Measurements from ENCODE around the gene IFI35.
A peak's percentile ranks its signal among the peaks of the same experiment; 100 is the strongest.

GRCh38 chr17:42997984-42998938 is 8.3 kb upstream of the IFI35 start, which contains the start of gene RPL27:
- TF ChIP-seq POLR2A (IDR thresholded peaks at IDR 0.05) = peak; percentile 85 to 93
- TF ChIP-seq, protein P1, sequence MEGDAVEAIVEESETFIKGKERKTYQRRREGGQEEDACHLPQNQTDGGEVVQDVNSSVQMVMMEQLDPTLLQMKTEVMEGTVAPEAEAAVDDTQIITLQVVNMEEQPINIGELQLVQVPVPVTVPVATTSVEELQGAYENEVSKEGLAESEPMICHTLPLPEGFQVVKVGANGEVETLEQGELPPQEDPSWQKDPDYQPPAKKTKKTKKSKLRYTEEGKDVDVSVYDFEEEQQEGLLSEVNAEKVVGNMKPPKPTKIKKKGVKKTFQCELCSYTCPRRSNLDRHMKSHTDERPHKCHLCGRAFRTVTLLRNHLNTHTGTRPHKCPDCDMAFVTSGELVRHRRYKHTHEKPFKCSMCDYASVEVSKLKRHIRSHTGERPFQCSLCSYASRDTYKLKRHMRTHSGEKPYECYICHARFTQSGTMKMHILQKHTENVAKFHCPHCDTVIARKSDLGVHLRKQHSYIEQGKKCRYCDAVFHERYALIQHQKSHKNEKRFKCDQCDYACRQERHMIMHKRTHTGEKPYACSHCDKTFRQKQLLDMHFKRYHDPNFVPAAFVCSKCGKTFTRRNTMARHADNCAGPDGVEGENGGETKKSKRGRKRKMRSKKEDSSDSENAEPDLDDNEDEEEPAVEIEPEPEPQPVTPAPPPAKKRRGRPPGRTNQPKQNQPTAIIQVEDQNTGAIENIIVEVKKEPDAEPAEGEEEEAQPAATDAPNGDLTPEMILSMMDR (IDR thresholded peaks at IDR 0.05) = peak; percentile 89 to 98 (median 94)
